Measurements from ENCODE around the gene TMEM140. TPM values are rescaled to one million over a fixed set of nuclear protein-coding genes. Genes with fewer than 3 reads are reported as not detected.

Gene TMEM140
- total and polyA plus RNA-seq, 9 of the 15 experiments (the other 6 are each of a cell fraction or from before 2014, with no cell fraction given): 0.03 to 0.82 (median 0.23) TPM

DNA sequence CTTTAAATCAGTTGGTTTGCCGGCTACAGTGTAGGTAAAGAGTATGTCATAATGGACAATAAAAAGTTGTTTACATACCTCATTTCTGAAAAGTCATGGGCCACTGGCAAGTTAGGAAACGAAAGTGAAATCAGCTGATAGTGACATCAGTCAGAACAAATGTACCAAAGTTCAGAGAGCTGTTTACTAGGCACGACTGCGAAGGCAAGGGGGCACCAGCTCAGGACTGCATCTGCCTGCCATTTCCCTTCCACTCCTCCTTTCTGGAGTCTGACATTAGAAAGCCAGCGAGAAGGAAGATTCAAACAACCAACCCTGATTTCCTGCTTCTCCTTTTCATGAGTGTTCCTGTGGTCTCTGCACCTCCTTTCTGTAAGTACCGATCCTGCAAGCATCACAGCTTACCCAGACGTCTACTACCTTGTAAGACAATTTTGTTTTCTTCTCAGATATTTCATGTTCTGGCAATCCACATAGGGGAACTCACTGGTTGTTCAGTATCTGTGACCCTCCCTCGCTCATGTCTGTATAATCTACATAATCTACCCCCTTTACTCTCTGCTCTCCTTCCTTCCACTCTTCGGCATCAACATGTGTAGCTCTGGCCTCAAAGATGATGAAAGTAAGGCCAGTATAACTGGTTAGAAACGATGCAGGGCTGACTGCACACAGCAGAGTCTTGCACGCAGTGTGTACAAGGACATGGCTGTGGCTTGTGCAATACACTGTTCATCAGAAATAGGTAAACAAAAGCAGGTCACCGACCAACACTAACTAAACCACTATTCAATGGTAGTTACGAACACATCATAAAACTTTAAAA lies at the start of gene TMEM140 (continued):
- TF ChIP-seq, protein P1, sequence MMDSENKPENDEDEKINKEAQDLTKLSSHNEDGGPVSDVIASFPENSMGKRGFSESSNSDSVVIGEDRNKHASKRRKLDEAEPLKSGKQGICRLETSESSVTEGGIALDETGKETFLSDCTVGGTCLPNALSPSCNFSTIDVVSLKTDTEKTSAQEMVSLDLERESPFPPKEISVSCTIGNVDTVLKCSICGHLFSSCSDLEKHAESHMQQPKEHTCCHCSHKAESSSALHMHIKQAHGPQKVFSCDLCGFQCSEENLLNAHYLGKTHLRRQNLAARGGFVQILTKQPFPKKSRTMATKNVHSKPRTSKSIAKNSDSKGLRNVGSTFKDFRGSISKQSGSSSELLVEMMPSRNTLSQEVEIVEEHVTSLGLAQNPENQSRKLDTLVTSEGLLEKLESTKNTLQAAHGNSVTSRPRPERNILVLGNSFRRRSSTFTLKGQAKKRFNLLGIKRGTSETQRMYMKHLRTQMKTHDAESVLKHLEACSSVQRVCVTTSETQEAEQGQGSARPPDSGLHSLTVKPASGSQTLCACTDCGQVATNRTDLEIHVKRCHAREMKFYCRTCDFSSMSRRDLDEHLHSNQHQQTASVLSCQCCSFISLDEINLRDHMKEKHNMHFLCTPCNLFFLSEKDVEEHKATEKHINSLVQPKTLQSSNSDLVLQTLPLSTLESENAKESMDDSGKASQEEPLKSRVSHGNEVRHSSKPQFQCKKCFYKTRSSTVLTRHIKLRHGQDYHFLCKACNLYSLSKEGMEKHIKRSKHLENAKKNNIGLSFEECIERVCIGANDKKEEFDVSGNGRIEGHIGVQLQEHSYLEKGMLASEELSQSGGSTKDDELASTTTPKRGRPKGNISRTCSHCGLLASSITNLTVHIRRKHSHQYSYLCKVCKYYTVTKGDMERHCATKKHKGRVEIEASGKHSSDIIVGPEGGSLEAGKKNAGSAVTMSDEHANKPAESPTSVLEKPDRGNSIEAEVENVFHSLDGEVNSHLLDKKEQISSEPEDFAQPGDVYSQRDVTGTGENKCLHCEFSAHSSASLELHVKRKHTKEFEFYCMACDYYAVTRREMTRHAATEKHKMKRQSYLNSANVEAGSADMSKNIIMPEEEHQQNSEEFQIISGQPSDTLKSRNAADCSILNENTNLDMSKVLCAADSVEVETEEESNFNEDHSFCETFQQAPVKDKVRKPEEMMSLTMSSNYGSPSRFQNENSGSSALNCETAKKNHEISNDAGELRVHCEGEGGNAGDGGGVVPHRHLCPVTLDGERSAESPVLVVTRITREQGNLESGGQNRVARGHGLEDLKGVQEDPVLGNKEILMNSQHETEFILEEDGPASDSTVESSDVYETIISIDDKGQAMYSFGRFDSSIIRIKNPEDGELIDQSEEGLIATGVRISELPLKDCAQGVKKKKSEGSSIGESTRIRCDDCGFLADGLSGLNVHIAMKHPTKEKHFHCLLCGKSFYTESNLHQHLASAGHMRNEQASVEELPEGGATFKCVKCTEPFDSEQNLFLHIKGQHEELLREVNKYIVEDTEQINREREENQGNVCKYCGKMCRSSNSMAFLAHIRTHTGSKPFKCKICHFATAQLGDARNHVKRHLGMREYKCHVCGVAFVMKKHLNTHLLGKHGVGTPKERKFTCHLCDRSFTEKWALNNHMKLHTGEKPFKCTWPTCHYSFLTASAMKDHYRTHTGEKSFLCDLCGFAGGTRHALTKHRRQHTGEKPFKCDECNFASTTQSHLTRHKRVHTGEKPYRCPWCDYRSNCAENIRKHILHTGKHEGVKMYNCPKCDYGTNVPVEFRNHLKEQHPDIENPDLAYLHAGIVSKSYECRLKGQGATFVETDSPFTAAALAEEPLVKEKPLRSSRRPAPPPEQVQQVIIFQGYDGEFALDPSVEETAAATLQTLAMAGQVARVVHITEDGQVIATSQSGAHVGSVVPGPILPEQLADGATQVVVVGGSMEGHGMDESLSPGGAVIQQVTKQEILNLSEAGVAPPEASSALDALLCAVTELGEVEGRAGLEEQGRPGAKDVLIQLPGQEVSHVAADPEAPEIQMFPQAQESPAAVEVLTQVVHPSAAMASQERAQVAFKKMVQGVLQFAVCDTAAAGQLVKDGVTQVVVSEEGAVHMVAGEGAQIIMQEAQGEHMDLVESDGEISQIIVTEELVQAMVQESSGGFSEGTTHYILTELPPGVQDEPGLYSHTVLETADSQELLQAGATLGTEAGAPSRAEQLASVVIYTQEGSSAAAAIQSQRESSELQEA (IDR thresholded peaks at IDR 0.05; ENCODE audit: low read depth): no peak
- TF ChIP-seq KHSRP (IDR thresholded peaks at IDR 0.05) (no peak), MIER1 (IDR thresholded peaks at IDR 0.05; ENCODE audit: low read depth) (no peak), XRCC5 (IDR thresholded peaks at IDR 0.05; ENCODE audit: low read depth, low read length) (no peak), SMARCE1 (IDR thresholded peaks at IDR 0.05) (no peak), HIVEP1 (CRISPR knock-in tag; IDR thresholded peaks at IDR 0.05) (no peak), ZNF274 (IDR thresholded peaks at IDR 0.05; ENCODE audit: borderline replicate concordance, low read depth, low read length) (no peak), SIRT6 (IDR thresholded peaks at IDR 0.05; ENCODE audit: low read depth, low read length) (no peak), PHF20 (IDR thresholded peaks at IDR 0.05; ENCODE audit: partially characterized antibody) (no peak), ZSCAN32 (CRISPR knock-in tag; IDR thresholded peaks at IDR 0.05) (no peak), RUNX1 (IDR thresholded peaks at IDR 0.05; ENCODE audit: low read depth) (no peak), ZFP36 (IDR thresholded peaks at IDR 0.05; ENCODE audit: low read depth, low read length, partially characterized antibody) (no peak), CTBP1 (IDR thresholded peaks at IDR 0.05; ENCODE audit: borderline replicate concordance) (no peak; the same call in 1 of the 2 replicates), HCFC1 (IDR thresholded peaks at IDR 0.05; ENCODE audit: low read depth, low read length) (peak; percentile 5; the same call in 1 of the 2 replicates), RBFOX2 (IDR thresholded peaks at IDR 0.05; ENCODE audit: low read depth, low read length) (0 out of 2 replicates have a peak, but pooled peaks have one; percentile 32), CBFB (CRISPR knock-in tag; IDR thresholded peaks at IDR 0.05) (no peak)
- TF ChIP-seq, protein P2, sequence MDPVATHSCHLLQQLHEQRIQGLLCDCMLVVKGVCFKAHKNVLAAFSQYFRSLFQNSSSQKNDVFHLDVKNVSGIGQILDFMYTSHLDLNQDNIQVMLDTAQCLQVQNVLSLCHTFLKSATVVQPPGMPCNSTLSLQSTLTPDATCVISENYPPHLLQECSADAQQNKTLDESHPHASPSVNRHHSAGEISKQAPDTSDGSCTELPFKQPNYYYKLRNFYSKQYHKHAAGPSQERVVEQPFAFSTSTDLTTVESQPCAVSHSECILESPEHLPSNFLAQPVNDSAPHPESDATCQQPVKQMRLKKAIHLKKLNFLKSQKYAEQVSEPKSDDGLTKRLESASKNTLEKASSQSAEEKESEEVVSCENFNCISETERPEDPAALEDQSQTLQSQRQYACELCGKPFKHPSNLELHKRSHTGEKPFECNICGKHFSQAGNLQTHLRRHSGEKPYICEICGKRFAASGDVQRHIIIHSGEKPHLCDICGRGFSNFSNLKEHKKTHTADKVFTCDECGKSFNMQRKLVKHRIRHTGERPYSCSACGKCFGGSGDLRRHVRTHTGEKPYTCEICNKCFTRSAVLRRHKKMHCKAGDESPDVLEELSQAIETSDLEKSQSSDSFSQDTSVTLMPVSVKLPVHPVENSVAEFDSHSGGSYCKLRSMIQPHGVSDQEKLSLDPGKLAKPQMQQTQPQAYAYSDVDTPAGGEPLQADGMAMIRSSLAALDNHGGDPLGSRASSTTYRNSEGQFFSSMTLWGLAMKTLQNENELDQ (CRISPR knock-in tag; IDR thresholded peaks at IDR 0.05; ENCODE audit: borderline replicate concordance): no peak

All from K562 (cell line).